ENCODE measurements around the gene CORO2A. TPM values are rescaled to one million over a fixed set of nuclear protein-coding genes. Genes with fewer than 3 reads are reported as not detected.

Gene CORO2A
- total RNA-seq, 6 donors from 2014 or later: 10.5 to 22.8 (median 17.9) TPM

GRCh38 chr9:98182069-98182820 lies 10.2 kb downstream of the CORO2A start:
- TF ChIP-seq POLR2AphosphoS5 (IDR thresholded peaks at IDR 0.05) (no peak), CTCF (IDR thresholded peaks at IDR 0.05) (no peak), POLR2A (IDR thresholded peaks at IDR 0.05) (no peak), EP300 (IDR thresholded peaks at IDR 0.05) (no peak)
- H3K4me3 ChIP-seq: no peak overlapping the region
- H3K27ac ChIP-seq: no peak overlapping the region
- DNase-seq (no peak), ATAC-seq (ENCODE audit: low FRiP score in 2 of 2) (no peak)
- no peaks in the 10 kb centered on the region for H3K27me3 ChIP-seq
- peaks cover 0 to 6% (median 0%) of the 10 kb centered on the region in 4 donors for H3K4me1 ChIP-seq
- 92% methylated on average over 9 of the region's 9 CpGs for WGBS, 2 donors
- H3K9me3 ChIP-seq: no peaks in the 10 kb centered on the region
- H3K36me3 ChIP-seq: no peaks in the 10 kb centered on the region

- 88 to 92% methylated on average over 5 of the region's 5 CpGs for WGBS, 2 donors
- Histone ChIP-seq H3K36me3 (no peaks in the 10 kb centered on the region), H3K27me3 (no peaks in the 10 kb centered on the region), H3K9me3 (no peaks in the 10 kb centered on the region), H3K27ac (no peak overlapping the region), H3K4me3 (no peak overlapping the region), H3K4me1 (peaks cover 0 to 6% (median 1%) of the 10 kb centered on the region in 4 donors)
- no peak for ATAC-seq (ENCODE audit: low FRiP score in 2 of 2)
- TF ChIP-seq CTCF (IDR thresholded peaks at IDR 0.05): no peak
- no peak for TF ChIP-seq EP300 (IDR thresholded peaks at IDR 0.05)
- no peak for DNase-seq
Measured at GRCh38 chr9:98181746-98182068, 10.7 kb downstream of the CORO2A start.

- WGBS, 2 donors: 95 to 98% methylated on average over 6 of the region's 6 CpGs
- no peak for DNase-seq
- H3K9me3 ChIP-seq: no peaks in the 10 kb centered on the region
- no peak overlapping the region for H3K4me3 ChIP-seq
- no peaks in the 10 kb centered on the region for H3K36me3 ChIP-seq
- no peak overlapping the region for H3K27ac ChIP-seq
- H3K27me3 ChIP-seq: no peaks in the 10 kb centered on the region
- H3K4me1 ChIP-seq: peaks cover 0 to 6% (median 1%) of the 10 kb centered on the region in 4 donors
- TF ChIP-seq POLR2AphosphoS5 (IDR thresholded peaks at IDR 0.05) (no peak), EP300 (IDR thresholded peaks at IDR 0.05) (no peak), POLR2A (IDR thresholded peaks at IDR 0.05) (no peak), CTCF (IDR thresholded peaks at IDR 0.05) (no peak)
- no peak for ATAC-seq (ENCODE audit: low FRiP score in 2 of 2)
Measured at GRCh38 chr9:98180996-98181395, 11.4 kb downstream of the CORO2A start.

GRCh38 chr9:98178874-98179850 lies 13.3 kb downstream of the CORO2A start:
- ATAC-seq (ENCODE audit: low FRiP score in 2 of 2) (no peak), DNase-seq (peak in 1 of 2 donors; percentile 43)
- Histone ChIP-seq H3K36me3 (no peaks in the 10 kb centered on the region), H3K27me3 (no peaks in the 10 kb centered on the region), H3K4me1 (peaks cover 0 to 6% (median 1%) of the 10 kb centered on the region in 4 donors), H3K4me3 (no peak overlapping the region), H3K27ac (no peak overlapping the region), H3K9me3 (no peaks in the 10 kb centered on the region)
- WGBS, 2 donors: 70 to 81% methylated on average over 12 to 16 of the region's 16 CpGs
- TF ChIP-seq EP300 (IDR thresholded peaks at IDR 0.05) (no peak), POLR2AphosphoS5 (IDR thresholded peaks at IDR 0.05) (no peak), CTCF (IDR thresholded peaks at IDR 0.05) (no peak), POLR2A (IDR thresholded peaks at IDR 0.05) (no peak)
